Chondrocyte (in vitro differentiated cells): ENCODE data around the gene CHSY1. TPM values are rescaled to one million over a fixed set of nuclear protein-coding genes. Genes with fewer than 3 reads are reported as not detected.

ENCODE experiments used
- DNase-seq: peaks from one replicate; pipeline ENCODE4 v3.0.0; 2021; ENCODE audit warnings: mixed read lengths, low spot score
- H3K27ac Mint-ChIP-seq: one replicate; pipeline ENCODE4 v1.8.0; 2021; ENCODE audit warnings: mild to moderate bottlenecking, moderate library complexity, mixed read lengths; ENCODE audit not compliant: unreplicated experiment
- H3K27me3 Mint-ChIP-seq: 2 replicates; pipeline ENCODE4 v1.8.0; 2021; ENCODE audit warnings: low read depth, mixed read lengths
- H3K36me3 Mint-ChIP-seq: 2 replicates; pipeline ENCODE4 v1.8.0; 2021; ENCODE audit warnings: low read depth, mixed read lengths
- H3K4me1 Mint-ChIP-seq: 2 replicates; pipeline ENCODE4 v1.8.0; 2021; ENCODE audit warnings: low read depth, mild to moderate bottlenecking, mixed read lengths
- H3K4me3 Mint-ChIP-seq: one replicate; pipeline ENCODE4 v1.8.0; 2021; ENCODE audit warnings: mild to moderate bottlenecking, moderate library complexity, mixed read lengths; ENCODE audit not compliant: unreplicated experiment
- H3K9me3 Mint-ChIP-seq: 2 replicates; pipeline ENCODE4 v1.8.0; 2021; ENCODE audit warnings: low read depth, mixed read lengths
- CTCF ChIP-seq: fragments of 200-600 bp; sonication (generic); IDR thresholded peaks from 2 replicates; pipeline ENCODE4 v1.5.0; 2021; ENCODE audit warnings: antibody characterized with exemption, mild to moderate bottlenecking, moderate library complexity
- total RNA-seq: library from RNA; stranded (reverse); gene quantifications from 3 replicates; pipeline ENCODE4 v1.2.1, GENCODE V29; 2021

CHSY1 gene
- total RNA-seq, 1 donor from 2014 or later: 60.9 TPM

GRCh38 chr15:101266787-101267186 is 14.9 kb upstream of the CHSY1 start:
- H3K27ac Mint-ChIP-seq: no peak overlapping the region

DNA sequence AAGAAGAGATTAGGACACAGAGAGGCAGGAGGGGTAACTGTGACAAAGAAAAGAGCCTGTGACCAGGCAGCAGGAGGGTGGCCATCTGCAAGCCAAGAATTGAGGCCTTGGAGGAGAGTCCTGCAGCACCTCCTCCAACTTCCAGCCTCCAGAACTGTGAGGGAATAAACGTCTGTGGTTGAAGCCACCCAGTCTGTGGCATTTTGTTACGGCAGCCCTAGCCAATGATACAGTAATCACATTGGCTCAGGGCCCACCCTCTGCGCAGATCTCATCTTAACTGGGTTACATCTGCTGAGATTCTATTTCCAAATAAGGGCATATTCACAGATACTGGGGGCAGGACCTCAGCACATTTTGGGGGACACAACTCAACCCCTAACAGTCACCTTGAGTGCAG is 14.2 kb upstream of the CHSY1 start:
- H3K4me3 Mint-ChIP-seq: no peak overlapping the region
- no peaks in the 10 kb centered on the region for H3K9me3 Mint-ChIP-seq
- DNase-seq: no peak
- no peak overlapping the region for H3K27ac Mint-ChIP-seq
- no peaks in the 10 kb centered on the region for H3K4me1 Mint-ChIP-seq
- peaks cover 11% of the 10 kb centered on the region for H3K36me3 Mint-ChIP-seq
- no peak for TF ChIP-seq CTCF
- H3K27me3 Mint-ChIP-seq: no peaks in the 10 kb centered on the region

More at GRCh38 chr15:101266787-101267186, 14.9 kb upstream of the CHSY1 start:
- no peak overlapping the region for H3K4me3 Mint-ChIP-seq
- H3K36me3 Mint-ChIP-seq: peaks cover 17% of the 10 kb centered on the region
- H3K9me3 Mint-ChIP-seq: no peaks in the 10 kb centered on the region
- no peak for DNase-seq
- no peaks in the 10 kb centered on the region for H3K4me1 Mint-ChIP-seq
- no peaks in the 10 kb centered on the region for H3K27me3 Mint-ChIP-seq
- TF ChIP-seq CTCF: no peak

GRCh38 chr15:101264911-101265641 is 13.2 kb upstream of the CHSY1 start:
- Mint-ChIP-seq H3K9me3 (no peaks in the 10 kb centered on the region), H3K4me3 (no peak overlapping the region), H3K27ac (no peak overlapping the region), H3K36me3 (peaks cover 6% of the 10 kb centered on the region), H3K27me3 (no peaks in the 10 kb centered on the region), H3K4me1 (no peaks in the 10 kb centered on the region)
- no peak for DNase-seq
- no peak for TF ChIP-seq CTCF

DNA sequence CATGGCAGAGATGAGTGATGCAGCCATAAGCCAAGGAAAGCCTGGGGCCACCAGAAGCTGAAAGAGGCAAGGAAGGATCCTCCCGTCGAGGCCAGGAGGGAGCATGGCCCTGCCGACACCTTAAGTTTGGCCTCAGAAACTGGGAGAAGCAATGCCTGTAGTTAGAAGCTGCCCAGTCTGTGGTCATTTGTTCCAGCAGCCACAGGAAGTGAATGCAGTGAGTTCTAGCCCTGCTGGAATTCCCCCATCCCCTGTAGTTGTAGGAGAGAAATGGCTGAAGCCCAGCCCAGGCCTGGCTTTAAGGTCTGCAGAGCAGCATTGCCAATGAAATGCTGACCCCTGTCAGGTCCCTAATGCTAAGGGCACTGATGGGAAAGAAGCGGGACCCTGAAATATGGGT is 12.2 kb upstream of the CHSY1 start:
- H3K36me3 Mint-ChIP-seq: no peaks in the 10 kb centered on the region
- H3K27ac Mint-ChIP-seq: no peak overlapping the region

DNA sequence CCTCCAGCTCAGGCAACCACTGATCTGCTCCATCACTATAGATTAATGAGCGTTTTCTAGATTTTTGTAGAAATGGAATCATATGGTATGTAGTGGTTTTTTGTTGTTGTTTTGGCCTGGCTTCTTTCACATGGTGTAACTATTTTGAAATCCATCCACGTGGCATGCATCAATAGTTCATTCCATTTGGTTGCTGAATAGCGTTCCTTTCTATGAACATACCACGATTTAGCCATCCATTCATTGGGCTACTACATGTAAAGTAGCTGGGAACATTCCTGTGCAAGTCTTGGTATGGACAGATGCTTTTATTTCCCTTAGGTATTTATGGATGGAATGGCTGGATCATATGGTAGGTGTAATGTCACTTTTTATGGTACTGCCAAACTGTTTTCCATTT is 10.7 kb upstream of the CHSY1 start:
- Mint-ChIP-seq H3K27me3 (peaks cover 3% of the 10 kb centered on the region), H3K27ac (no peak overlapping the region), H3K4me1 (peaks cover 5% of the 10 kb centered on the region), H3K36me3 (no peaks in the 10 kb centered on the region), H3K4me3 (no peak overlapping the region), H3K9me3 (no peaks in the 10 kb centered on the region)
- no peak for DNase-seq
- no peak for TF ChIP-seq CTCF

More for the DNA sequence above, 12.2 kb upstream of the CHSY1 start:
- Mint-ChIP-seq H3K4me3 (no peak overlapping the region), H3K9me3 (no peaks in the 10 kb centered on the region), H3K4me1 (no peaks in the 10 kb centered on the region), H3K27me3 (no peaks in the 10 kb centered on the region)
- DNase-seq: no peak
- no peak for TF ChIP-seq CTCF
